Epithelial cell of proximal tubule (primary cell): Measurements from ENCODE around the gene MYO5B. TPM values are rescaled to one million over a fixed set of nuclear protein-coding genes. Genes with fewer than 3 reads are reported as not detected.

Source experiments
- DNase-seq: peaks from one replicate; pipeline ENCODE4 v3.0.0-alpha.2; 2011; ENCODE audit warnings: low read depth
- H3K4me3 ChIP-seq: 2 replicates; pipeline ENCODE4 v1.5.1; 2011; ENCODE audit warnings: low read depth, mild to moderate bottlenecking, low read length
- CTCF ChIP-seq: conservative IDR thresholded peaks from 2 replicates; pipeline ENCODE4 v1.5.1; 2012; ENCODE audit warnings: low read depth, mild to moderate bottlenecking, low read length
- total RNA-seq: library from RNA; depleted of rRNA; stranded (reverse); fragments of >200 nt; gene quantifications from 2 replicates; pipeline ENCODE4 v1.2.3, GENCODE V29; 2015

MYO5B gene
- total RNA-seq, 1 donor from 2014 or later, result 48.4 TPM

DNA sequence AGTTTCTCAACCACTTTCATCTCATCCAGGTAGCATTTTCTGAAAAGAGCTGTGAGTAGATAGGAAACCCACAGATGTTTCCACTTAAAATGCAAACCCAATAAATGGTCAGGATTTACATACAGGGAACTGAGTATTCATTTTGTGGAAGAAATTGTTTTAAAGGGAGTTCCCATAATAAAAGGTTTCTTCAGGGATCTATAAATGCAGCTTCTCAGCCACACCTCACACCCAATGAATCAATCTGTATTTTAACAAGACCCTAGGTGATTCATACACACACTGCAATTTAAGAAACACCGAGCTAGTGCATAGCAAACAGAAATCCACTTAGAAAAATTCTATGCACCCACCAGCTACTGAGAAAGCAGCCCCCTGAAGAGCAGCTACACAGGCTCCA is 241.6 kb downstream of the MYO5B start:
- no peak for DNase-seq
- TF ChIP-seq CTCF, result no peak
- no peak overlapping the region for H3K4me3 ChIP-seq

DNA sequence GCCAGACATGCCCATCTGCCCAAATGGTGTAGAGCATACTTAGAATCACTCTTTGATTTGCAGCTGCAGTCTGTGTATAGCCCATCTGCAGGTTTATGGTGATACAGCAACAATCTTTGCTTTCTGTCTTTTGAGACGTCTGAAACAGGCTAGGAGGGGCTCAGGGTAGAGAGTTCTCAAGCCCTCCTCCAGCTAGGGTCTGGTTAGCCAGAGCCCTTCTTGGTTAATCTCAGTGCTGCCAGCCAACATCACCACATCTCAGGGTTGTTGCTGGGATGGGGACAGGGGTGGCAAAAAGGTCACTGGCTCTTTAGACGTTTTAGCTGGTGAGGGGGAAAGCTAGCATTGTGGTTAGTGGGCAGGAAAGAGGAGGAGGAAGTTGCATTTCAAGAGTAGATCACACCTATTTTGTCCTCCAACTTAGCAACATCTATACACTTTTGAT is 245.0 kb downstream of the MYO5B start:
- no peak for TF ChIP-seq CTCF
- H3K4me3 ChIP-seq, result no peak overlapping the region
- DNase-seq, result no peak

GRCh38 chr18:49948975-49949374 is 246.0 kb downstream of the MYO5B start:
- DNase-seq, result no peak
- TF ChIP-seq CTCF, result no peak
- no peak overlapping the region for H3K4me3 ChIP-seq

DNA sequence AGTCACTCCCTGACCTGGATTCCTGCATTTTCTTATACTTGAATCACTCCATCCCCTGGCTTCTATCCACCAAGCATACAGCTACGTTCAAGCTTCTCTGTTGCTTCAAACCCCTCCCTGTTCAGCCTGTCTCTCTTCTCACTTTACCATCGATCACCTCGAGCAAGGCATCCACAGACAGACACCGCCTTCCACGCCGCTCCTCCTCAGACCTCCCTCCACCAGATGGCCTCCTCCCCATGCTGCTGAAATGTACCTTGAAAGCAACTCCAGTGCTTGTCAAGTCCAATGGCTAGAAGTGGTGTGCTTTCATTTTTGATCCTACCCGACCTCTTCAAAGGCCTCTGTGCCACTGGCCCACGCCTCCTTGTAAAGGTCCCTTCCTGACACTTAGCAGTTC is 250.3 kb downstream of the MYO5B start:
- H3K4me3 ChIP-seq, result no peak overlapping the region

DNA sequence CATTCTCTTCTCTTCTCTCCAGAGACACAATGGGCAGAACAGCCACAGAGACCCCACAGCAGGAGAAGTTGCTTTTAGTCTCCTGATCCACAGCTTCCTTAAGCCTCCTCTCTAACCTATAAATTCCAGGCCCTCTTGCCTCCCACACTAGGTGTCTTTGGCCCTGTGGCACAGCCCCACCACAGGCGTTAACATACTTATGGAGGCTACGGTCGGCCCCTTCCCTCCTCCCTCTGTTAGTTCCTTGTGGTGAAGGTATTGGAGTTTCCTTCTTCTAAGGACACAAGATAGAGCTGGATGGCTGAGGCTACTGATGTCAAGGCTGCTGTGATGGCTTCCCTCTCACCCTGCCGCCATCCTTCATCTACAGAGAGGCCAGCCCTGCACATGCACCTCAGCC is 258.1 kb downstream of the MYO5B start:
- no peak overlapping the region for H3K4me3 ChIP-seq
- DNase-seq, result no peak
- TF ChIP-seq CTCF, result no peak

More for the DNA sequence above, 250.3 kb downstream of the MYO5B start:
- peak; percentile 32 for TF ChIP-seq CTCF
- no peak for DNase-seq

GRCh38 chr18:49935215-49935614 is 259.7 kb downstream of the MYO5B start:
- H3K4me3 ChIP-seq, result no peak overlapping the region
- no peak for TF ChIP-seq CTCF
- no peak for DNase-seq

DNA sequence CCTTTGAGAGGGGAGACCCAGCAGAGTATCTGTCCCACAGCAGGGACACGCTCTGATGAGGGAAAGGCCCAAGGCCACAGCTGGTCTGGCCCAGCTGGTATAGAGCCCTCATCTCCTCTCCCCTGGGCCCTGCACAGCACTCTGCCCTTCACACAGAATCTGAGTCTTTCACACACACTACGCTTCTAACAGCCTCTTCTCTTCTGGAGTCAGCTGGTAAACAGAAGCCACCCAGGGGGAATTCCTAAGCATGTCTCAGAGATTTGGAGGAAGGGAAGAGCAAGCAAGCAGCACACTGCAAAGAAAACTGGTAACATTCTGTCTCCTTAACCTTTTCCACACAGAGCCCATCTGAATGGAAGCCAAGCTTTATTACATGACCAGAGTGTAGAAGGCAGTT is 260.5 kb downstream of the MYO5B start:
- no peak overlapping the region for H3K4me3 ChIP-seq
- no peak for DNase-seq
- no peak for TF ChIP-seq CTCF
